Fibroblast of skin of right biceps (primary cell): ENCODE data around the gene MTHFD1L.
"Not testable (repeated sequence)": the region's sequence is repeated elsewhere in the genome, so short reads cannot be mapped to it uniquely, and the experiment has no call there.

Source experiments
- DNase-seq: peaks from one replicate; pipeline ENCODE4 v3.0.0-alpha.2; 2013

The MTHFD1L gene

GRCh38 chr6:150865406-150866146 is at the start of gene MTHFD1L:
Gene MTHFD1L, plus strand, starts transcription at chr6:150865702. Its CDS starts 121 bp downstream, at chr6:150865823.
- peak; percentile 91 for DNase-seq

- DNase-seq = not testable (repeated sequence)
Measured at GRCh38 chr6:150816554-150816953, 48.9 kb upstream of the MTHFD1L start.

- DNase-seq = no peak
Measured at GRCh38 chr6:150822932-150823331, 42.6 kb upstream of the MTHFD1L start.

- DNase-seq = no peak
Measured at GRCh38 chr6:150826788-150827187, 38.7 kb upstream of the MTHFD1L start.

DNA sequence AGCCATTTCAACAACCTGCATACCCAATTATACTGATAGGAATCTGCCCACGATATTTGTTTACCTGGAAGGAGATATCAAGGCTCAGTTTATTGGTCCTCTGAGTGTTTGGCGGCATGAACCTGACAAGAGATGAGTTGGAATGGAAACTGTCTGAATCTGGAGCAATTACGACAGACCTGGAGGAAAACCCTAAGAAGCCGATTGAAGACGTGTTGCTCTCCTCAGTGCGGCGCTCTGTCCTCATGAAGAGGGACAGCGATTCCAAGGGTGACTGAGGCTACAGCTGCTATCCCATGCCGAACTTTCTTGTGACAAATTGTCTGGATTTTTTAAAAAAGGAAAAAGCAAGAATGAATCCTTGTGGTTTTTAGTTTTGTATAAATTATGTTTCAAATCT is 37.4 kb upstream of the MTHFD1L start:
- DNase-seq = not testable (repeated sequence)

GRCh38 chr6:150830439-150831165 is 34.9 kb upstream of the MTHFD1L start:
- peak; percentile 76 for DNase-seq

DNA sequence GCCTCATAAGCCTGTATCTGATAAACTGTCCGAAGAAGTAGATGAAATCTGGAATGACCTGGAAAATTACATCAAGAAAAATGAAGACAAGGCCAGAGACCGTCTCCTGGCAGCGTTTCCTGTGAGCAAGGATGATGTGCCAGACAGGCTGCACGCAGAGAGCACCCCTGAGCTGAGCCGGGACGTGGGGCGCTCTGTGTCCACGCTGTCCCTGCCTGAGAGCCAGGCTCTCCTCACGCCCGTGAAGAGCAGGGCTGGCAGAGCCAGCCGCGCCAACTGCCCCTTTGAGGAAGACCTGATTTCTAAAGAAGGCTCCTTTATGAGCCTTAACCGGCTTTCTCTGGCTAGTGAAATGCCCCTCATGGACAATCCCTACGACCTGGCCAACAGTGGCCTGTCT is 33.9 kb upstream of the MTHFD1L start:
- no peak for DNase-seq

GRCh38 chr6:150835620-150836019 is 29.9 kb upstream of the MTHFD1L start:
- DNase-seq = no peak

- DNase-seq = no peak
Measured at GRCh38 chr6:150840185-150840584, 25.3 kb upstream of the MTHFD1L start.

- DNase-seq = no peak
Measured at GRCh38 chr6:150841189-150841588, 24.3 kb upstream of the MTHFD1L start.

DNA sequence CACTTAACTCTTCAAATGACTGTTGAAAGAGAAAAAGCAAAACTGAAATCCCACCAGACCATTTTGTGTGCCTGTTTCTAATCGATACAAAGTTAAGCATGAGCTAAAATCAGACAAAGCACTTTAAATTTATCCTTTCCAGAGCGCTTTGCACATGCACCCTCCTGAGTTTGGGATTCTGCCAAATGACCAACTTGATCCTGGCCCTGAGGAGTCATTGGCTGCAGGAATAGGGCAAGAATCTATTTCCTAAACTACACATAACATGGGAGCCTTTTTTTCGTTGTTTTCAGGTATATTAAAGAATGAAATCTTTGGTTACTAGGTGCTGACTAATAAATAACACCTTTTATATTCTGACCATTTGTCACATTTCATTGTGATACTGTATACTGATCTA is 23.8 kb upstream of the MTHFD1L start:
- no peak for DNase-seq

GRCh38 chr6:150844371-150844770 is 21.1 kb upstream of the MTHFD1L start:
- no peak for DNase-seq

- DNase-seq = no peak
Measured at GRCh38 chr6:150846641-150847040, 18.9 kb upstream of the MTHFD1L start.

DNA sequence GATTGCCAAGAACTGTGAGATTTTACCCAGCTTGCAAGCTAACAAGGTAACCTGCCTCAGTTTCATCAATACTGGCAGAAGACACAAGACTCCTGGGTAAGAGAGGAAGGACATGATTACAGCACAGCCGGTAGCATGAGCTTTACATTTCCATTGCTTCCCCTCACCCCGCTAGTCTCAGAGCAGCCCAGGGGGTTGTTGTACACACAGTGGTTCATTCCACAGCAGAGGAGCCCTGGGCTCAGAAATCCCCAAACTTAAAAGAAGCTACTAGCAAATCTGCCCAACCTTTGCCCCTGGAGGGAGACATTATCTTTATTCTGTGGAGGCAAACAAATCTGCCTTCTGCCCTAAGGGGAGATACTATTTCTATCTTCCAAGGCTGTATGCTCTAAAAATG is 17.1 kb upstream of the MTHFD1L start:
- DNase-seq = no peak

GRCh38 chr6:150854392-150854791 is 11.1 kb upstream of the MTHFD1L start:
- DNase-seq = not testable (repeated sequence)

DNA sequence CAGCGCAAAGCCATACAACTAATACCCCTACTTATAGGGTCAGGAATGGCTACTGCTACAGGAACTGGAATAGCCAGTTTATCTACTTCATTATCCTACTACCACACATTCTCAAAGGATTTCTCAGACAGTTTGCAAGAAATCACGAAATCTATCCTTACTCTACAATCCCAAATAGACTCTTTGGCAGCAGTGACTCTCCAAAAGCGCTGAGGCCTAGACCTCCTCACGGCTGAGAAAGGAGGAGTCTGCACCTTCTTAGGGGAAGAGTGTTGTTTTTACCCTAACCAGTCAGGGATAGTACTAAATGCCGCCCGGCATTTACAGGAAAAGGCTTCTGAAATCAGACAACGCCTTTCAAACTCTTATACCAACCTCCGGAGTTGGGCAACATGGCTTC is 10.3 kb upstream of the MTHFD1L start:
- DNase-seq = not testable (repeated sequence)

- DNase-seq = peak; percentile 99
Measured at GRCh38 chr6:150857062-150857944, 8.2 kb upstream of the MTHFD1L start.

GRCh38 chr6:150857945-150858308 is 7.6 kb upstream of the MTHFD1L start:
- DNase-seq = no peak

GRCh38 chr6:150861448-150862168 is 3.9 kb upstream of the MTHFD1L start:
- peak; percentile 33 for DNase-seq

GRCh38 chr6:150863213-150863928 is 2.1 kb upstream of the MTHFD1L start:
- DNase-seq = no peak

DNA sequence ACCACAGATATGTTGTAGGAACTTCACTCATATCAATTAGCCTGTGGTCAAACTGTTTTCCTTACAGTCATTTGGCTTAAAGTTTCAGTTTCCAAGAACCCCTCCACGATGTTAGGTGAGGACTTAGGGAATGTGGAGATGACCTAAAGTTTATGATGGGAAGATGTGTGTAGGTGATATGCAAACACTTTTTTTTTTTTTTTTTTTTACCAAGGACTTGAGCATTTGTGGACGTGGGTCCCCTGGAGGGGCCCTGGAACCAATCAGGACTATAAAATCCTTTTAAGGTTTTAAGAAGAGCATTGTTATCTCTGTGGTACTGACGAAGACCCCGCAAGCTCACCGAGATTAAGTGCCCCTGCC is 478 bp upstream of the MTHFD1L start:
- peak; percentile 30 for DNase-seq
